ENCODE data around the gene LRRC1.

DNA sequence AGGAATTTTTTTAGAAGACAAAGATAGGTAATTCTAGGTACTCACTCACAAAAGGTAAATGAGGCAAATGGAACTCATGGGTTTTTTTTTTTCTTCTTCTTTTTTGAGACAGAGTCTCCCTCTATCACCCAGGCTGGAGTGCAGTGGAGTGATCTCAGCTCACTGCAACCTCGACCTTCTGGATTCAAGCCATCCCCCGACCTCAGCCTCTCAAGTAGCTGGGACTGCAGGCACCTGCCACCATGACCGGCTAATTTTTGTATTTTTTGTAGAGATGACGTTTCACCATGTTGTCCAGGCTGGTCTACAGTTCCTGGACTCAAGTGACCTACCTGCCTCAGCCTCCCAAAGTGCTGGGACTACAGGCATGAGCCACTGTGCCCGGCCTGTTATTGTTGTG is 126.1 kb downstream of the LRRC1 start:
- TF ChIP-seq EZH2 (IDR thresholded peaks at IDR 0.05; ENCODE audit: low read length, missing control alignments) = no peak
- no peak for TF ChIP-seq CTCF (conservative IDR thresholded peaks at IDR 0.05 in 1 of 2, IDR thresholded peaks at IDR 0.05 in 1 of 2; ENCODE audit: low read depth in 1 of 2, low read length in 2 of 2)

Data from fibroblast of lung (primary cell).